K562 (cell line): ENCODE measurements around the gene MFAP1. TPM values are rescaled to one million over a fixed set of nuclear protein-coding genes. Genes with fewer than 3 reads are reported as not detected.
"Not testable (repeated sequence)": the region's sequence is repeated elsewhere in the genome, so short reads cannot be mapped to it uniquely, and the experiment has no call there.

Experiments used
- ATAC-seq: fragments of 200-7000 bp; cut with Tn5 transposase; 3 replicates; pipeline ENCODE4 v1.9.1; 2020; ENCODE audit warnings: moderate library complexity
- BruUV-seq: library from RNA; stranded (reverse); fragments of 400-500 nt; replicated peaks from 2 replicates; lab custom pipeline; 2021; lab: Mats Ljungman, UMichigan
- CTCF ChIA-PET: fragments of 300-600 bp; formaldehyde crosslinking; extraction: SDS; loops from one replicate; lab custom pipeline; 2021; ENCODE audit warnings: low intra/inter-chr PET ratio; lab: Yijun Ruan, JAX
- POLR2A ChIA-PET: fragments of 300-600, 350-650 bp; sonication (Branson Sonifier 250); formaldehyde crosslinking; extraction: SDS; loops from one replicate; lab custom pipeline; 2021; ENCODE audit warnings: antibody characterized with exemption, inconsistent platforms; lab: Yijun Ruan, JAX
- DNase-seq, 4 experiments: peaks; one replicate each; pipeline versions ENCODE4 v3.0.0 to v3.0.0-alpha.2; 2011 to 2018; ENCODE audit warnings: low spot score in 3 of 4, mixed read lengths in 3 of 4; ENCODE audit errors: extremely low read depth in 1 of 4
- FAIRE-seq: peaks from 2 replicates; lab custom pipeline; 2011; peaks lifted over from hg19 to GRCh38; lab: Jason Lieb, UNC
- H2AFZ ChIP-seq: 2 replicates; pipeline ENCODE4 v1.6.0; 2011; ENCODE audit warnings: low read depth, low read length, control low read depth, inconsistent platforms
- H3K27ac ChIP-seq: fragments of 200-600 bp; 3 replicates; pipeline ENCODE4 v1.8.0; 2011; ENCODE audit warnings: low read depth, mild to moderate bottlenecking, control low read depth, inconsistent platforms, low read length, moderate library complexity, mixed read lengths; ENCODE audit errors: extremely low read depth
- H3K27me3 ChIP-seq, 2 experiments: fragments of 300-600 bp in 1 of 2; 2 replicates in 1 of 2; 3 replicates in 1 of 2; pipeline versions ENCODE4 v1.6.0 to v1.8.0; 2011; ENCODE audit warnings: inconsistent platforms in 2 of 2, low read length in 2 of 2, mild to moderate bottlenecking in 1 of 2, mixed read lengths in 1 of 2, moderate library complexity in 1 of 2; ENCODE audit not compliant: control insufficient read depth in 2 of 2, insufficient read depth in 2 of 2
- H3K36me3 ChIP-seq: fragments of 300-600 bp; 3 replicates; pipeline ENCODE4 v1.8.0; 2011; ENCODE audit warnings: mild to moderate bottlenecking, low read length, inconsistent platforms; ENCODE audit not compliant: control insufficient read depth, insufficient read depth
- H3K4me1 ChIP-seq, 2 experiments: fragments of 200-600 bp in 1 of 2; replicated peaks in 1 of 2; 2 replicates in 1 of 2; 3 replicates in 1 of 2; pipeline versions ENCODE4 v1.5.1 to v1.8.0; 2011; ENCODE audit warnings: inconsistent platforms in 2 of 2, low read length in 2 of 2, mild to moderate bottlenecking in 1 of 2, mixed read lengths in 1 of 2, moderate library complexity in 1 of 2; ENCODE audit not compliant: control insufficient read depth in 2 of 2, insufficient read depth in 2 of 2
- H3K4me2 ChIP-seq: 2 replicates; pipeline ENCODE4 v1.6.1; 2011; ENCODE audit warnings: low read length, control low read depth, inconsistent platforms, mixed read lengths; ENCODE audit not compliant: insufficient read depth
- H3K4me3 ChIP-seq: fragments of 200-600 bp; sonication (generic), shearing (Covaris generic); 2 replicates; pipeline ENCODE4 v1.5.1; 2016; ENCODE audit warnings: control low read depth, inconsistent platforms
- H3K79me2 ChIP-seq: fragments of 200-600 bp; 3 replicates; pipeline ENCODE4 v1.8.0; 2011; ENCODE audit warnings: low read length, inconsistent platforms; ENCODE audit not compliant: control insufficient read depth, insufficient read depth
- H3K9ac ChIP-seq, 2 experiments: 2 replicates each; pipeline versions ENCODE4 v1.6.0 to v1.6.1; 2011; ENCODE audit warnings: low read depth in 2 of 2, low read length in 2 of 2, control low read depth in 1 of 2, inconsistent platforms in 1 of 2, mild to moderate bottlenecking in 1 of 2, mixed read lengths in 1 of 2; ENCODE audit not compliant: insufficient read depth in 1 of 2
- H3K9me1 ChIP-seq: one replicate; pipeline ENCODE4 v1.6.0; 2011; ENCODE audit warnings: inconsistent platforms, mild to moderate bottlenecking, low read length, moderate library complexity; ENCODE audit not compliant: control insufficient read depth, insufficient read depth
- H3K9me3 ChIP-seq: replicated peaks from 2 replicates; pipeline ENCODE4 v1.5.1; 2011; ENCODE audit warnings: low read depth, low read length, inconsistent platforms; ENCODE audit not compliant: control insufficient read depth, insufficient read depth
- H4K20me1 ChIP-seq: replicated peaks from 2 replicates; pipeline ENCODE4 v1.6.1; 2011; ENCODE audit warnings: low read length, inconsistent platforms, mixed read lengths; ENCODE audit not compliant: control insufficient read depth, insufficient read depth
- ARID2 ChIP-seq: fragments of 450-650 bp; IDR thresholded peaks from 2 replicates; pipeline ENCODE4 v1.6.1; 2017; ENCODE audit warnings: antibody characterized with exemption, mild to moderate bottlenecking
- CEBPG ChIP-seq, 3 experiments: fragments of 200-800 bp in 1 of 3; sonication (Bioruptor generic) in 1 of 3; sonication (generic) in 1 of 3; formaldehyde crosslinking in 1 of 3; IDR thresholded peaks in 2 of 3; conservative IDR thresholded peaks in 1 of 3; 2 replicates each; pipeline versions ENCODE4 v1.6.1 to v1.8.0; 2016 to 2022; ENCODE audit warnings: missing compliant biosample characterization in 2 of 3, missing genetic modification characterization in 2 of 3, mild to moderate bottlenecking in 1 of 3, missing genetic modification reagents in 1 of 3
- ELF4 ChIP-seq: fragments of 450-650 bp; formaldehyde crosslinking; IDR thresholded peaks from 2 replicates; pipeline ENCODE4 v1.4.0; 2022; ENCODE audit warnings: missing genetic modification characterization
- FIP1L1 ChIP-seq: fragments of 200-400 bp; formaldehyde crosslinking; IDR thresholded peaks from 2 replicates; pipeline ENCODE4 v1.6.1; 2018; ENCODE audit warnings: mild to moderate bottlenecking, low read depth, low read length; ENCODE audit not compliant: poor library complexity, severe bottlenecking
- FOXK2 ChIP-seq, 2 experiments: fragments of 450-650 bp; IDR thresholded peaks in 1 of 2; conservative IDR thresholded peaks in 1 of 2; 2 replicates each; pipeline ENCODE4 v1.6.1; 2016; ENCODE audit warnings: low read depth in 2 of 2, mild to moderate bottlenecking in 1 of 2
- HEY1 ChIP-seq: fragments of 250-450 bp; sonication (Bioruptor Pico); IDR thresholded peaks from 2 replicates; pipeline ENCODE4 v1.5.0; 2020; ENCODE audit warnings: mild to moderate bottlenecking, moderate library complexity, borderline replicate concordance
- NEUROD1 ChIP-seq: fragments of 150-350 bp; IDR thresholded peaks from 2 replicates; pipeline ENCODE4 v1.6.1; 2014; ENCODE audit warnings: borderline replicate concordance, low read length, low read depth; ENCODE audit not compliant: partially characterized antibody
- NFE2 ChIP-seq: IDR thresholded peaks from 2 replicates; pipeline ENCODE4 v1.6.1; 2014; ENCODE audit warnings: antibody characterized with exemption, low read depth
- POLR2A ChIP-seq: fragments of 450-650 bp; conservative IDR thresholded peaks from 2 replicates; pipeline ENCODE4 v1.6.1; 2016
- POLR2B ChIP-seq: fragments of 450-650 bp; IDR thresholded peaks from 2 replicates; pipeline ENCODE4 v1.6.1; 2018; ENCODE audit warnings: low read depth; ENCODE audit not compliant: partially characterized antibody
- PRMT5 ChIP-seq: sonication (generic); formaldehyde crosslinking; IDR thresholded peaks from 2 replicates; pipeline ENCODE4 v1.5.0; 2020; ENCODE audit warnings: missing genetic modification reagents
- RBM14 ChIP-seq: fragments of 200-400 bp; formaldehyde crosslinking; IDR thresholded peaks from 2 replicates; pipeline ENCODE4 v1.6.1; 2018; ENCODE audit warnings: low read depth, mild to moderate bottlenecking, low read length, moderate library complexity, borderline replicate concordance; ENCODE audit not compliant: insufficient read depth
- SPI1 ChIP-seq: IDR thresholded peaks from 2 replicates; pipeline ENCODE4 v1.6.1; 2011; ENCODE audit warnings: low read depth, low read length, control low read depth, borderline replicate concordance
- SUPT5H ChIP-seq: fragments of 450-650 bp; IDR thresholded peaks from 2 replicates; pipeline ENCODE4 v1.6.1; 2016
- WGBS: fragments of 100-300 bp; shearing (Covaris generic); methylation state at CpG from one replicate; pipeline ENCODE4 v1.1.6; 2016; ENCODE audit warnings: low coverage, mixed read lengths; ENCODE audit not compliant: insufficient coverage; ENCODE audit errors: missing lambda C conversion rate; 5-methylcytosine and 5-hydroxymethylcytosine counted together
- in situ Hi-C: fragments of 300-500 bp; cut with MboI; formaldehyde crosslinking; loops from 4 replicates; pipeline ENCODE4 v1.15.0; 2018; ENCODE audit warnings: inconsistent platforms, mixed read lengths
- intact Hi-C: fragments of 100-400 bp; cut with micrococcal nuclease; formaldehyde crosslinking; loops from 2 replicates; pipeline ENCODE4 v1.14.2; 2022
- polyA plus RNA-seq, 8 experiments: library from polyadenylated mRNA; depleted of rRNA in 4 of 8; stranded (reverse) in 5 of 8; unstranded in 3 of 8; fragments of >200 nt; fragmentation: Nextera tagmentation in 2 of 8; fragmentation: Illumina TruSeq in 1 of 8; extraction: Ambion mirVana in 2 of 8; extraction: Trizol in 1 of 8; gene quantifications; 2 replicates each; pipeline versions ENCODE4 v1.2.1 to v1.2.3, GENCODE V29; 2011 to 2014; ENCODE audit warnings: inconsistent platforms in 1 of 8, missing spikeins in 1 of 8
- total RNA-seq, 7 experiments: library from RNA; depleted of rRNA in 6 of 7; stranded (reverse); fragments of >200 nt in 6 of 7; fragmentation: Illumina TruSeq in 2 of 7; extraction: Trizol in 2 of 7; gene quantifications; 2 replicates each; pipeline versions ENCODE4 v1.2.1 to v1.2.3, GENCODE V29; 2011 to 2021; ENCODE audit warnings: low replicate concordance in 1 of 7

MFAP1 gene
- total and polyA plus RNA-seq, 9 of the 15 experiments (the other 6 are each of a cell fraction or from before 2014, with no cell fraction given) = 34.9 to 64.1 (median 48.2) TPM

- Histone ChIP-seq H3K79me2 (peaks cover 20% of the 10 kb centered on the region), H3K4me1 (peaks cover 19 to 24% of the 10 kb centered on the region in 2 experiments), H3K36me3 (peaks cover 80% of the 10 kb centered on the region)
- H3K27ac ChIP-seq, BruUV-seq, intact Hi-C loops, DNase-seq, H3K9me1 ChIP-seq, H3K27me3 ChIP-seq, H4K20me1 ChIP-seq, in situ Hi-C loops, H3K4me2 ChIP-seq, FAIRE-seq, CTCF ChIA-PET, H2AFZ ChIP-seq: not testable (repeated sequence)
- 97% methylated on average over 6 of the region's 7 CpGs for whole genome bisulfite sequencing
- POLR2A ChIA-PET = interaction anchor here (1.9 to 3.7 kb wide), 3 partner anchors 12 to 24 kb away, joined by 5 to 29 read pairs (median 28); partner anchors contain the start of genes MFAP1, SERF2 and WDR76
- TF ChIP-seq POLR2B (peak; percentile 27), POLR2A (peak; percentile 50; the same call in 1 of the 2 replicates), SUPT5H (peak; percentile 65)
- TF ChIP-seq, all 486 proteins: peak for 3; not testable (repeated sequence) for 483
- ATAC-seq, H3K4me3 ChIP-seq, H3K9ac ChIP-seq, H3K9me3 ChIP-seq: not testable (repeated sequence)
Observed at GRCh38 chr15:43802676-43803075, 21.8 kb downstream of the MFAP1 start.

- in situ Hi-C loops (no loop called here), intact Hi-C loops (no loop called here)
- peak; percentile 92 for FAIRE-seq
- peaks cover 19 to 24% of the 10 kb centered on the region in 2 experiments for H3K4me1 ChIP-seq
- H4K20me1 ChIP-seq = no peaks in the 10 kb centered on the region
- WGBS = 3% methylated on average over 44 of the region's 44 CpGs
- ChIA-PET CTCF (no interaction called here), POLR2A (interaction anchor here (0.6 to 3.7 kb wide), 11 partner anchors 10 to 138 kb away, joined by 3 to 29 read pairs (median 4); partner anchors contain the start of genes ELL3, MFAP1, PDIA3 and SERF2)
- peak within 1 kb of the TSS; percentile 91 to 92 for H3K9ac ChIP-seq
- H3K79me2 ChIP-seq = peaks cover 22% of the 10 kb centered on the region
- H2AFZ ChIP-seq = peak within 1 kb of the TSS; percentile 67
- no peaks in the 10 kb centered on the region for H3K9me1 ChIP-seq
- peak within 1 kb of the TSS; percentile 81 for H3K27ac ChIP-seq
- peak within 1 kb of the TSS; percentile 78 for H3K4me3 ChIP-seq
- TSS peak; percentile 37 for BruUV-seq
- peaks cover 80% of the 10 kb centered on the region for H3K36me3 ChIP-seq
- no peaks in the 10 kb centered on the region for H3K9me3 ChIP-seq
- no peaks in the 10 kb centered on the region for H3K27me3 ChIP-seq
- peak within 1 kb of the TSS; percentile 100 for H3K4me2 ChIP-seq
- ATAC-seq = peak; percentile 94
- DNase-seq = peak; percentile 85 to 95 (median 88)
- TF ChIP-seq HEY1 (CRISPR knock-in tag) (no peak), FOXK2 (conservative IDR thresholded peaks at IDR 0.05 in 1 of 2, IDR thresholded peaks at IDR 0.05 in 1 of 2; ENCODE audit: low read depth in 2 of 2) (peak; percentile 85 to 92), ELF4 (CRISPR knock-in tag) (peak; percentile 37; the same call in 1 of the 2 replicates), ARID2 (0 out of 2 replicates have a peak, but pooled peaks have one; percentile 14), RBM14 (no peak), SPI1 (peak; percentile 56; the same call in 1 of the 2 replicates), NFE2 (no peak), NEUROD1 (peak; percentile 10), CEBPG (CRISPR knock-in tag; IDR thresholded peaks at IDR 0.05) (0 out of 2 replicates have a peak, but pooled peaks have one; percentile 17), CEBPG (tag; conservative IDR thresholded peaks at IDR 0.05 in 1 of 2, IDR thresholded peaks at IDR 0.05 in 1 of 2) (0 out of 4 replicates have a peak, but pooled peaks of 1 of the 2 experiments have one; percentile 32), FIP1L1 (no peak), PRMT5 (CRISPR knock-in tag) (no peak)
Observed at GRCh38 chr15:43800286-43801141, 24.0 kb downstream of the MFAP1 start, which contains the start of gene HYPK. HYPK (plus strand) TSS chr15:43800599; CDS start chr15:43800623, 24 bp downstream.
